H1 (cell line): ENCODE results near the gene UBP1. TPM values are rescaled to one million over a fixed set of nuclear protein-coding genes. Genes with fewer than 3 reads are reported as not detected.
A peak's percentile ranks its signal among the peaks of the same experiment; 100 is the strongest.

Experiments
- CTCF ChIA-PET: fragments of 300-600 bp; sonication (Branson Sonifier 250); formaldehyde crosslinking; loops from one replicate; lab custom pipeline; 2021; ENCODE audit not compliant: partially characterized antibody; lab: Charles Lee
- POLR2A ChIA-PET: fragments of 300-600 bp; sonication (Branson Sonifier 250); formaldehyde crosslinking; loops from one replicate; lab custom pipeline; 2021; ENCODE audit warnings: inconsistent platforms; ENCODE audit not compliant: partially characterized antibody; lab: Charles Lee
- DNase-seq, 2 experiments: peaks; one replicate each; pipeline versions ENCODE4 v3.0.0 to v3.0.0-alpha.2; 2010 to 2022; ENCODE audit warnings: low spot score in 2 of 2, low read depth in 1 of 2, mixed read lengths in 1 of 2
- FAIRE-seq: peaks from 2 replicates; lab custom pipeline; 2011; peaks lifted over from hg19 to GRCh38; lab: Jason Lieb, UNC
- H2AFZ ChIP-seq: 2 replicates; pipeline ENCODE4 v1.8.1; 2012; ENCODE audit warnings: low read length, inconsistent platforms
- H2AK5ac ChIP-seq: 2 replicates; pipeline ENCODE4 v1.6.1; 2013; ENCODE audit warnings: low read depth, low read length
- H2BK120ac ChIP-seq: replicated peaks from 2 replicates; pipeline ENCODE3; 2013; ENCODE audit warnings: low read depth, low read length, inconsistent platforms
- H2BK12ac ChIP-seq: 2 replicates; pipeline ENCODE4 v1.6.1; 2013; ENCODE audit warnings: low read depth, low read length
- H2BK15ac ChIP-seq: 2 replicates; pipeline ENCODE4 v1.6.1; 2013; ENCODE audit warnings: low read length
- H2BK20ac ChIP-seq: 2 replicates; pipeline ENCODE4 v1.6.1; 2013; ENCODE audit warnings: low read length
- H2BK5ac ChIP-seq: 2 replicates; pipeline ENCODE4 v1.6.1; 2013; ENCODE audit warnings: low read depth, low read length
- H3K14ac ChIP-seq: 2 replicates; pipeline ENCODE4 v1.6.1; 2013; ENCODE audit warnings: inconsistent platforms; ENCODE audit not compliant: insufficient read length
- H3K18ac ChIP-seq: 2 replicates; pipeline ENCODE4 v1.6.1; 2013; ENCODE audit warnings: low read length; ENCODE audit errors: extremely low read depth
- H3K23ac ChIP-seq: 2 replicates; pipeline ENCODE4 v1.6.1; 2013; ENCODE audit warnings: inconsistent platforms; ENCODE audit not compliant: insufficient read length
- H3K23me2 ChIP-seq: 2 replicates; pipeline ENCODE4 v1.6.1; 2013; ENCODE audit warnings: low read depth, low read length
- H3K27ac ChIP-seq: 2 replicates; pipeline ENCODE4 v1.6.1; 2011; ENCODE audit warnings: low read depth, low read length, inconsistent platforms
- H3K27me3 ChIP-seq, 4 experiments: replicated peaks in 1 of 4; 1 replicate in 1 of 4; 2 replicates in 3 of 4; pipeline versions ENCODE4 v1.6.1 to v1.8.1; 2011 to 2013; ENCODE audit warnings: low read length in 3 of 4, mild to moderate bottlenecking in 3 of 4, inconsistent platforms in 2 of 4, mixed read lengths in 2 of 4, moderate library complexity in 1 of 4; ENCODE audit not compliant: control insufficient read depth in 3 of 4, insufficient read depth in 3 of 4; ENCODE audit errors: extremely low read depth in 1 of 4
- H3K36me3 ChIP-seq, 4 experiments: 2 replicates each; pipeline versions ENCODE4 v1.6.1 to v1.8.1; 2011 to 2013; ENCODE audit warnings: mild to moderate bottlenecking in 4 of 4, low read length in 3 of 4, moderate library complexity in 2 of 4, control low read depth in 1 of 4, inconsistent platforms in 1 of 4; ENCODE audit not compliant: insufficient read depth in 4 of 4, control insufficient read depth in 2 of 4
- H3K4ac ChIP-seq: replicated peaks from 2 replicates; pipeline ENCODE3; 2013; ENCODE audit warnings: low read length, low read depth, mixed read lengths, inconsistent platforms; ENCODE audit not compliant: insufficient read length
- H3K4me1 ChIP-seq, 4 experiments: replicated peaks in 1 of 4; 1 replicate in 1 of 4; 2 replicates in 3 of 4; pipeline versions ENCODE4 v1.6.1 to v1.8.1; 2011 to 2013; ENCODE audit warnings: low read length in 3 of 4, inconsistent platforms in 2 of 4, mixed read lengths in 1 of 4; ENCODE audit not compliant: insufficient read depth in 4 of 4, control insufficient read depth in 3 of 4
- H3K4me2 ChIP-seq, 2 experiments: 2 replicates each; pipeline versions ENCODE4 v1.6.1 to v1.8.1; 2011 to 2013; ENCODE audit warnings: low read depth in 2 of 2, low read length in 2 of 2, control low read depth in 1 of 2, inconsistent platforms in 1 of 2, mild to moderate bottlenecking in 1 of 2; ENCODE audit not compliant: insufficient read depth in 1 of 2
- H3K4me3 ChIP-seq, 4 experiments: fragments of 200-600, 300-600 bp in 1 of 4; sonication (generic), shearing (Covaris generic), sonication (Bioruptor Twin) in 1 of 4; 2 replicates each; pipeline versions ENCODE4 v1.5.1 to v1.8.1; 2011 to 2016; ENCODE audit warnings: low read length in 4 of 4, low read depth in 3 of 4, control low read depth in 2 of 4, inconsistent platforms in 2 of 4, mild to moderate bottlenecking in 2 of 4, mixed read lengths in 1 of 4, moderate library complexity in 1 of 4; ENCODE audit not compliant: insufficient read depth in 2 of 4; ENCODE audit errors: extremely low read depth in 1 of 4
- H3K56ac ChIP-seq: replicated peaks from 2 replicates; pipeline ENCODE3; 2013; ENCODE audit warnings: low read depth, mild to moderate bottlenecking, mixed read lengths, low read length, inconsistent platforms; ENCODE audit not compliant: insufficient read length
- H3K79me1 ChIP-seq: 2 replicates; pipeline ENCODE4 v1.6.1; 2013; ENCODE audit warnings: low read depth, low read length, control low read depth
- H3K79me2 ChIP-seq, 2 experiments: 2 replicates each; pipeline versions ENCODE4 v1.6.1 to v1.8.1; 2012 to 2013; ENCODE audit warnings: low read length in 2 of 2, mild to moderate bottlenecking in 2 of 2, inconsistent platforms in 1 of 2; ENCODE audit not compliant: insufficient read depth in 2 of 2, control insufficient read depth in 1 of 2
- H3K9ac ChIP-seq, 4 experiments: replicated peaks in 1 of 4; 1 replicate in 1 of 4; 2 replicates in 3 of 4; pipeline versions ENCODE4 v1.6.1 to v1.8.1; 2011 to 2013; ENCODE audit warnings: low read depth in 3 of 4, low read length in 3 of 4, control low read depth in 2 of 4, mild to moderate bottlenecking in 2 of 4, moderate library complexity in 2 of 4, inconsistent platforms in 1 of 4; ENCODE audit errors: extremely low read depth in 1 of 4
- H3K9me3 ChIP-seq, 2 experiments: 2 replicates each; pipeline versions ENCODE4 v1.6.1 to v1.8.1; 2012 to 2013; ENCODE audit warnings: mild to moderate bottlenecking in 2 of 2, moderate library complexity in 2 of 2, control low read depth in 1 of 2, inconsistent platforms in 1 of 2, low read depth in 1 of 2, low read length in 1 of 2, mixed read lengths in 1 of 2; ENCODE audit not compliant: insufficient read depth in 2 of 2
- H4K20me1 ChIP-seq, 2 experiments: replicated peaks in 1 of 2; 2 replicates each; pipeline versions ENCODE3 to v1.8.1; 2011 to 2013; ENCODE audit warnings: inconsistent platforms in 2 of 2, low read length in 2 of 2, mild to moderate bottlenecking in 1 of 2; ENCODE audit not compliant: insufficient read depth in 2 of 2, control insufficient read depth in 1 of 2
- H4K5ac ChIP-seq: 2 replicates; pipeline ENCODE4 v1.6.1; 2013; ENCODE audit warnings: low read length, low read depth, mixed read lengths, inconsistent platforms; ENCODE audit not compliant: insufficient read length
- H4K8ac ChIP-seq: 2 replicates; pipeline ENCODE4 v1.8.0; 2013; ENCODE audit warnings: mild to moderate bottlenecking, moderate library complexity, low read length, inconsistent platforms; ENCODE audit not compliant: insufficient read depth; ENCODE audit errors: extremely low read depth
- H4K91ac ChIP-seq: replicated peaks from 2 replicates; pipeline ENCODE3; 2013; ENCODE audit warnings: low read length, mixed read lengths, inconsistent platforms; ENCODE audit not compliant: insufficient read length
- CEBPB ChIP-seq: IDR thresholded peaks from 2 replicates; pipeline ENCODE4 v1.6.1; 2012; ENCODE audit warnings: low read depth, low read length
- CREB1 ChIP-seq: IDR thresholded peaks from 2 replicates; pipeline ENCODE4 v1.6.1; 2012; ENCODE audit warnings: inconsistent platforms
- CTCF ChIP-seq, 3 experiments: IDR thresholded peaks; 1 replicate in 2 of 3; 2 replicates in 1 of 3; pipeline versions ENCODE4 v1.5.1 to v1.6.1; 2011; ENCODE audit warnings: low read length in 3 of 3, mild to moderate bottlenecking in 3 of 3, inconsistent platforms in 2 of 3, low read depth in 1 of 3, moderate library complexity in 1 of 3; ENCODE audit not compliant: insufficient read depth in 1 of 3; ENCODE audit errors: control extremely low read depth in 1 of 3
- KDM1A ChIP-seq: fragments of 200-600, 300-600 bp; sonication (generic); IDR thresholded peaks from 2 replicates; pipeline ENCODE4 v1.7.1; 2016; ENCODE audit warnings: mild to moderate bottlenecking, low read length, borderline replicate concordance
- NANOG ChIP-seq: IDR thresholded peaks from 2 replicates; pipeline ENCODE4 v1.6.1; 2011; ENCODE audit warnings: low read length, low read depth, mild to moderate bottlenecking, inconsistent platforms; ENCODE audit not compliant: insufficient read depth, poor library complexity, severe bottlenecking
- TBP ChIP-seq: IDR thresholded peaks from 2 replicates; pipeline ENCODE4 v1.6.1; 2011; ENCODE audit warnings: low read depth, low read length, improper control_type of control experiment
- WGBS, 2 experiments: shearing (Covaris generic) in 1 of 2; methylation state at CpG; one replicate each; pipeline versions ENCODE4 v1.1.6 to v1.1.7; 2013 to 2015; ENCODE audit warnings: low lambda C conversion rate in 2 of 2, mixed read lengths in 2 of 2, inconsistent platforms in 1 of 2, low coverage in 1 of 2, missing lambda C conversion rate in 1 of 2; ENCODE audit not compliant: insufficient replicate concordance in 2 of 2, insufficient coverage in 1 of 2, insufficient read length in 1 of 2; ENCODE audit errors: extremely low coverage in 1 of 2, missing lambda C conversion rate in 1 of 2; 5-methylcytosine and 5-hydroxymethylcytosine counted together
- polyA plus RNA-seq, 7 experiments: library from polyadenylated mRNA; depleted of rRNA in 3 of 7; stranded (reverse) in 5 of 7; unstranded in 2 of 7; fragments of >200 nt in 5 of 7; fragments of 200-250 nt in 2 of 7; gene quantifications; 1 replicate in 5 of 7; 2 replicates in 1 of 7; 4 replicates in 1 of 7; pipeline versions ENCODE4 v1.2.1 to v1.2.3, GENCODE V29; 2011 to 2013; ENCODE audit warnings: missing spikeins in 2 of 7, mixed read lengths in 2 of 7
- total RNA-seq: library from RNA; stranded (reverse); fragmentation: NEBNext Ultra II Directional; extraction: Animal tissue kit (Norgen Biotek cat#: 25700); gene quantifications from 2 replicates; pipeline ENCODE4 v1.2.1, GENCODE V29; 2021

UBP1 gene
- total and polyA plus RNA-seq, 2 of the 8 experiments (the other 6 are each of a cell fraction or from before 2014, with no cell fraction given), result 47.3 to 71.9 TPM

GRCh38 chr3:33488246-33488645, 48.0 kb upstream of the UBP1 start:
- TF ChIP-seq CREB1, result no peak
- TF ChIP-seq NANOG, result no peak
- TF ChIP-seq KDM1A, result no peak
- no peak for TF ChIP-seq TBP
- TF ChIP-seq CTCF (IDR thresholded peaks at IDR 0.05; ENCODE audit: control extremely low read depth in 1 of 3, insufficient read depth in 1 of 3, low read depth in 1 of 3, low read length in 3 of 3), result no peak
- 0 out of 2 replicates have a peak, but pooled peaks have one; percentile 19 for TF ChIP-seq CEBPB
- Histone ChIP-seq H3K9ac (no peak overlapping the region), H2BK15ac (no peak overlapping the region), H2BK5ac (no peak overlapping the region), H3K4me2 (no peak overlapping the region), H3K4me1 (no peaks in the 10 kb centered on the region), H3K36me3 (no peaks in the 10 kb centered on the region), H4K91ac (no peak overlapping the region), H3K79me2 (no peaks in the 10 kb centered on the region), H3K14ac (no peak overlapping the region), H4K20me1 (no peaks in the 10 kb centered on the region), H2AK5ac (no peak overlapping the region), H3K27ac (no peak overlapping the region), H3K4ac (peak overlapping the region; percentile 81), H3K18ac (no peak overlapping the region), H4K5ac (no peak overlapping the region), H3K9me3 (no peaks in the 10 kb centered on the region), H3K23me2 (no peaks in the 10 kb centered on the region), H2BK120ac (no peak overlapping the region), H3K4me3 (no peak overlapping the region), H2AFZ (peak overlapping the region; percentile 78; the same call in 1 of the 2 replicates), H3K56ac (no peak overlapping the region), H4K8ac (no peak overlapping the region), H3K79me1 (no peaks in the 10 kb centered on the region), H2BK20ac (no peak overlapping the region), H2BK12ac (no peak overlapping the region), H3K27me3 (no peaks in the 10 kb centered on the region), H3K23ac (no peak overlapping the region)
- CTCF ChIA-PET, result no interaction called here
- POLR2A ChIA-PET, result no interaction called here
- FAIRE-seq (peak; percentile 52), DNase-seq (no peak)
- 82% methylated on average over 2 of the region's 2 CpGs; no CpG with 5 or more reads in 1 of the 2 experiments for WGBS, 2 experiments
